GM21367 (cell line): Measurements from ENCODE around the gene PPP6R2.
"Not testable (repeated sequence)": the region's sequence is repeated elsewhere in the genome, so short reads cannot be mapped to it uniquely, and the experiment has no call there.

Experiments
- ATAC-seq: cut with Tn5 transposase; IDR thresholded peaks from one replicate; pipeline ENCODE4 v1.9.1; 2021; ENCODE audit not compliant: unreplicated experiment

PPP6R2 gene

GRCh38 chr22:50317674-50318073 lies 25.5 kb upstream of the PPP6R2 start:
- no peak for ATAC-seq

- no peak for ATAC-seq
These were observed 24.8 kb upstream of the PPP6R2 start for GRCh38 chr22:50318356-50318697.

GRCh38 chr22:50318698-50319411 lies 24.3 kb upstream of the PPP6R2 start:
- ATAC-seq, result no peak

- no peak for ATAC-seq
These were observed 23.6 kb upstream of the PPP6R2 start for GRCh38 chr22:50319503-50319951.

- no peak for ATAC-seq
These were observed 23.0 kb upstream of the PPP6R2 start for GRCh38 chr22:50320116-50320515.

- ATAC-seq, result no peak
These were observed 22.3 kb upstream of the PPP6R2 start for GRCh38 chr22:50320671-50321325.

GRCh38 chr22:50322382-50323104 lies 20.6 kb upstream of the PPP6R2 start:
- ATAC-seq, result not testable (repeated sequence)

- no peak for ATAC-seq
These were observed 19.2 kb upstream of the PPP6R2 start for GRCh38 chr22:50323900-50324299.

GRCh38 chr22:50325444-50326224 lies 17.5 kb upstream of the PPP6R2 start:
- no peak for ATAC-seq

- ATAC-seq, result peak; percentile 8
These were observed 16.7 kb upstream of the PPP6R2 start for GRCh38 chr22:50326225-50326955.

- ATAC-seq, result peak; percentile 54
These were observed 16.0 kb upstream of the PPP6R2 start, which contains the start of gene DENND6B for GRCh38 chr22:50326956-50327710. Gene DENND6B (minus strand): TSS chr22:50327012. CDS start chr22:50326988, 24 bp downstream.

GRCh38 chr22:50327711-50328019 lies 15.5 kb upstream of the PPP6R2 start:
- no peak for ATAC-seq

- ATAC-seq, result no peak
These were observed 13.9 kb upstream of the PPP6R2 start for GRCh38 chr22:50329236-50329635.

GRCh38 chr22:50334433-50334832 lies 8.7 kb upstream of the PPP6R2 start:
- not testable (repeated sequence) for ATAC-seq

- ATAC-seq, result no peak
These were observed 5.7 kb upstream of the PPP6R2 start for GRCh38 chr22:50337262-50338041.

GRCh38 chr22:50338042-50338573 lies 5.0 kb upstream of the PPP6R2 start:
- ATAC-seq, result no peak

- ATAC-seq, result no peak
These were observed 4.2 kb upstream of the PPP6R2 start for GRCh38 chr22:50338860-50339462.
